Measurements from ENCODE around the gene HYAL2.

The HYAL2 gene

GRCh38 chr3:50268703-50269451 lies 53.7 kb downstream of the HYAL2 start, which contains the start of gene SEMA3B:
Gene SEMA3B, plus strand, starts transcription at chr3:50269147. Its CDS starts 94 bp downstream, at chr3:50269241.
- DNase-seq, result no peak

GRCh38 chr3:50268276-50268675 lies 54.3 kb downstream of the HYAL2 start:
- DNase-seq, result no peak

Data from Kasumi-1 (cell line).